B cell (primary cell): ENCODE measurements around the gene C7orf25. TPM values are rescaled to one million over a fixed set of nuclear protein-coding genes. Genes with fewer than 3 reads are reported as not detected.

Experiments
- ATAC-seq: fragments of 200-7000 bp; cut with Tn5 transposase; one replicate; pipeline ENCODE4 v1.10.0; 2021; ENCODE audit warnings: low read depth, mild to moderate bottlenecking, moderate number of reproducible peaks, moderate library complexity
- CTCF ChIA-PET: fragments of 350-600 bp; sonication (Branson Sonifier 250); formaldehyde crosslinking; loops from one replicate; lab custom pipeline; 2021; ENCODE audit warnings: antibody characterized with exemption, inconsistent platforms; lab: Charles Lee
- POLR2A ChIA-PET: fragments of 350-600 bp; sonication (Branson Sonifier 250); formaldehyde crosslinking; loops from one replicate; lab custom pipeline; 2021; ENCODE audit warnings: antibody characterized with exemption; lab: Charles Lee
- DNase-seq: peaks from one replicate; pipeline ENCODE4 v3.0.0; 2013
- H2AFZ ChIP-seq: 2 replicates; pipeline ENCODE4 v1.6.1; 2012; ENCODE audit warnings: mild to moderate bottlenecking, low read depth, low read length; ENCODE audit not compliant: insufficient read depth, poor library complexity, severe bottlenecking
- H3K27ac ChIP-seq, 2 donors: 1 replicate in 1 of 2; 2 replicates in 1 of 2; pipeline ENCODE4 v1.5.1; 2012 to 2013; ENCODE audit warnings: low read length in 2 of 2, mild to moderate bottlenecking in 2 of 2, moderate library complexity in 1 of 2
- H3K27me3 ChIP-seq, 4 experiments: fragments of 200-600 bp in 1 of 4; sonication (generic) in 1 of 4; replicated peaks in 1 of 4; 1 replicate in 2 of 4; 2 replicates in 2 of 4; pipeline versions ENCODE4 v1.6.1 to v1.7.0; 2013 to 2016; ENCODE audit warnings: low read length in 3 of 4, mild to moderate bottlenecking in 2 of 4, mixed read lengths in 1 of 4, moderate library complexity in 1 of 4; ENCODE audit not compliant: insufficient read depth in 4 of 4, control insufficient read depth in 3 of 4; ENCODE audit errors: control extremely low read depth in 1 of 4
- H3K36me3 ChIP-seq, 2 experiments: replicated peaks in 1 of 2; 1 replicate in 1 of 2; 2 replicates in 1 of 2; pipeline versions ENCODE4 v1.6.1 to v1.7.1; 2013; ENCODE audit warnings: low read length in 1 of 2; ENCODE audit not compliant: insufficient read depth in 2 of 2, control insufficient read depth in 1 of 2; ENCODE audit errors: control extremely low read depth in 1 of 2, extremely low read depth in 1 of 2
- H3K4me1 ChIP-seq, 2 donors: fragments of 200-600 bp in 1 of 2; sonication (generic) in 1 of 2; 1 replicate in 1 of 2; 2 replicates in 1 of 2; pipeline versions ENCODE4 v1.5.1 to v1.6.1; 2013 to 2017; ENCODE audit warnings: low read length in 2 of 2; ENCODE audit not compliant: control insufficient read depth in 2 of 2, insufficient read depth in 2 of 2
- H3K4me2 ChIP-seq: replicated peaks from 2 replicates; pipeline ENCODE3; 2012; ENCODE audit warnings: mild to moderate bottlenecking, low read depth, low read length; ENCODE audit not compliant: poor library complexity, severe bottlenecking
- H3K4me3 ChIP-seq, 5 experiments: fragments of 200-600 bp in 1 of 5; sonication (generic) in 1 of 5; 1 replicate in 3 of 5; 2 replicates in 2 of 5; pipeline versions ENCODE4 v1.5.1 to v1.7.0; 2011 to 2016; ENCODE audit warnings: low read length in 4 of 5, mild to moderate bottlenecking in 4 of 5, low read depth in 2 of 5, control low read depth in 1 of 5, moderate library complexity in 1 of 5; ENCODE audit not compliant: insufficient read depth in 1 of 5; ENCODE audit errors: control extremely low read depth in 1 of 5, extremely low read depth in 1 of 5
- H3K79me2 ChIP-seq: fragments of 200-600 bp; sonication (generic); one replicate; pipeline ENCODE4 v1.6.0; 2016; ENCODE audit warnings: low read length; ENCODE audit not compliant: control insufficient read depth, insufficient read depth
- H3K9ac ChIP-seq: fragments of 200-600 bp; sonication (generic); 2 replicates; pipeline ENCODE4 v1.6.1; 2017; ENCODE audit warnings: mild to moderate bottlenecking, low read length, moderate library complexity
- H3K9me3 ChIP-seq, 3 donors: one replicate each; pipeline versions ENCODE4 v1.6.1 to v1.7.1; 2013; ENCODE audit warnings: low read length in 2 of 3; ENCODE audit not compliant: control insufficient read depth in 2 of 3, insufficient read depth in 1 of 3; ENCODE audit errors: control extremely low read depth in 1 of 3
- H4K20me1 ChIP-seq: 2 replicates; pipeline ENCODE4 v1.6.0; 2012; ENCODE audit warnings: mild to moderate bottlenecking, low read length; ENCODE audit not compliant: insufficient read depth, control insufficient read depth, poor library complexity, severe bottlenecking
- H3K27ac Mint-ChIP-seq: one replicate; pipeline ENCODE4 v1.8.0; 2021; ENCODE audit warnings: mixed read lengths
- H3K27me3 Mint-ChIP-seq: one replicate; pipeline ENCODE4 v1.8.0; 2021; ENCODE audit warnings: mixed read lengths
- H3K4me1 Mint-ChIP-seq: one replicate; pipeline ENCODE4 v1.8.0; 2021; ENCODE audit warnings: mixed read lengths
- H3K4me3 Mint-ChIP-seq: one replicate; pipeline ENCODE4 v1.8.0; 2021; ENCODE audit warnings: mixed read lengths
- H3K9me3 Mint-ChIP-seq: one replicate; pipeline ENCODE4 v1.8.0; 2022; ENCODE audit warnings: mixed read lengths; ENCODE audit not compliant: insufficient read depth
- EZH2 ChIP-seq: IDR thresholded peaks from 2 replicates; pipeline ENCODE4 v1.6.1; 2012; ENCODE audit warnings: borderline replicate concordance, low read depth, mild to moderate bottlenecking, moderate library complexity, low read length; ENCODE audit not compliant: insufficient read depth, poor library complexity, severe bottlenecking
- WGBS: methylation state at CpG from one replicate; pipeline ENCODE4 v1.1.5; 2013; ENCODE audit warnings: missing lambda C conversion rate; ENCODE audit not compliant: insufficient coverage; 5-methylcytosine and 5-hydroxymethylcytosine counted together
- intact Hi-C: fragments of 100-400 bp; cut with micrococcal nuclease; formaldehyde crosslinking; loops from one replicate; pipeline ENCODE4 v1.10.0; 2022
- polyA plus RNA-seq: library from polyadenylated mRNA; depleted of rRNA; stranded (reverse); fragments of >200 nt; gene quantifications from 2 replicates; pipeline ENCODE4 v1.2.3, GENCODE V29; 2012
- total RNA-seq, 2 donors: library from RNA; stranded (reverse); fragments of 120-200 nt in 1 of 2; gene quantifications; 1 replicate in 1 of 2; 2 replicates in 1 of 2; pipeline versions ENCODE4 v1.2.3 to v1.2.4, GENCODE V29; 2013 to 2022
- TF ChIP-seq, protein P1 (sequence below): fragments of 200-600 bp; IDR thresholded peaks from one replicate; pipeline ENCODE4 v1.8.0; 2022; ENCODE audit warnings: antibody characterized with exemption, mild to moderate bottlenecking

The C7orf25 gene
- total and polyA plus RNA-seq, 2 donors (not counting 1 experiment from before 2014, with no cell fraction given): 2.1 to 11.8 TPM

DNA sequence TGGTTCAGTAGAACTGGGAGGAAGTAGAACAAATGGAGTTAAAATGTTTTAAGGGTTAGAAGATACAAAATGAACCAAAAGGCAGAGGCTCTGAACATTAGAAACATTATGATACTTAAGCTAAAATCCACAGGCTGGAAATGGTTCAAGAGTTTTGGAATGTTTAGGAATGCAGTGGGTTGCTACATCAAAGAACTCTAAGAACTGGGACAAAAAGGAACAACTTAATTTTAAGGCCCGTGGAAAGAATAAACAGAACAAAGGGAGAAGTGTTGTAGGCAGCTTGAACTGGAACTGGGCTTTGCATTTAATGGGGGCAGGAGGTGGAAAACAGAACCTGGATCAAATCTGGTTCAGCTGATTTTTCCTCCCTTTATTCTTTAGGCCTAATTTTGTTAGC, 3.5 kb upstream of the C7orf25 start:
- H3K4me3 Mint-ChIP-seq: no peak overlapping the region
- H3K4me1 ChIP-seq: peaks cover 18 to 19% of the 10 kb centered on the region in 2 donors
- peaks cover 9% of the 10 kb centered on the region for H3K79me2 ChIP-seq
- intact Hi-C loops: no loop called here
- H3K27ac ChIP-seq: peak overlapping the region in 1 of 2 donors; percentile 39
- H3K9ac ChIP-seq: no peak overlapping the region
- ATAC-seq: no peak
- no peak for TF ChIP-seq EZH2
- TF ChIP-seq, protein P1, sequence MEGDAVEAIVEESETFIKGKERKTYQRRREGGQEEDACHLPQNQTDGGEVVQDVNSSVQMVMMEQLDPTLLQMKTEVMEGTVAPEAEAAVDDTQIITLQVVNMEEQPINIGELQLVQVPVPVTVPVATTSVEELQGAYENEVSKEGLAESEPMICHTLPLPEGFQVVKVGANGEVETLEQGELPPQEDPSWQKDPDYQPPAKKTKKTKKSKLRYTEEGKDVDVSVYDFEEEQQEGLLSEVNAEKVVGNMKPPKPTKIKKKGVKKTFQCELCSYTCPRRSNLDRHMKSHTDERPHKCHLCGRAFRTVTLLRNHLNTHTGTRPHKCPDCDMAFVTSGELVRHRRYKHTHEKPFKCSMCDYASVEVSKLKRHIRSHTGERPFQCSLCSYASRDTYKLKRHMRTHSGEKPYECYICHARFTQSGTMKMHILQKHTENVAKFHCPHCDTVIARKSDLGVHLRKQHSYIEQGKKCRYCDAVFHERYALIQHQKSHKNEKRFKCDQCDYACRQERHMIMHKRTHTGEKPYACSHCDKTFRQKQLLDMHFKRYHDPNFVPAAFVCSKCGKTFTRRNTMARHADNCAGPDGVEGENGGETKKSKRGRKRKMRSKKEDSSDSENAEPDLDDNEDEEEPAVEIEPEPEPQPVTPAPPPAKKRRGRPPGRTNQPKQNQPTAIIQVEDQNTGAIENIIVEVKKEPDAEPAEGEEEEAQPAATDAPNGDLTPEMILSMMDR: no peak
- no peaks in the 10 kb centered on the region for H3K9me3 ChIP-seq
- H3K27me3 Mint-ChIP-seq: no peaks in the 10 kb centered on the region
- peak overlapping the region; percentile 21 for H3K27ac Mint-ChIP-seq
- ChIA-PET CTCF (no interaction called here), POLR2A (no interaction called here)
- no peak overlapping the region for H3K4me2 ChIP-seq
- no peaks in the 10 kb centered on the region for H3K9me3 Mint-ChIP-seq
- H4K20me1 ChIP-seq: no peaks in the 10 kb centered on the region
- H3K27me3 ChIP-seq: no peaks in the 10 kb centered on the region
- no peak for DNase-seq
- 56% methylated on average over 1 of the region's 1 CpG for WGBS
- H3K4me1 Mint-ChIP-seq: peaks cover 32% of the 10 kb centered on the region
- H3K36me3 ChIP-seq: peaks cover 2 to 31% of the 10 kb centered on the region in 2 experiments
- H3K4me3 ChIP-seq: no peak overlapping the region
- H2AFZ ChIP-seq: no peak overlapping the region

DNA sequence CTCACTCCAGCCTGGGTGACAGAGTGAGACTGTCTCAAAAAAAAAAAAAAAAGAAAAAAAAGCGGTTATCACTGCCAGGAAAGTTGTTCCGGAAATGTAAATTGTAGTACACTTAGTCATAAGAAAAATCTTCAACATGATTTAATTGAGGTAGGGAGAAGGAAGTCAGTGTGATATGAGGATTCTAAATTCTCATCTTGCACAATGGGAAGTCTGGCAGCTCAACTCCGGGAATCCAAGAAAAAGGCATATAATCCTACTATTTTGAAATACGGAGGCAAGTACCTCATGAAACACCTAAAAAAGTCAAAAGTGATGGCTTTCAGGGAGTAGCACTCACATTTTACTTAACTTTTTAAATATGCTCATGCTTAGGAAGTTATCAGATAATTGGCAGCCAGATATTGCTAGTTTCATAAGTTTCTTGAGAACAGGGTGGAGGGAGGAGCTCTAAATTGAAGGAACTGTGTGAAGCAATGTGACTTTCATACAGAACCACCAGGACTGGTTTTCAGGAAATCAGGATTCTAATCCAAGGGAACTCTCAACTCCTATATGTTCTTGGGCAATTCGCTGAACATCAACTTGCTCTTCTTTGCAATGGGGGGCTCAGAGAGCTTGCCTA, 2.7 kb upstream of the C7orf25 start:
- ChIA-PET CTCF (no interaction called here), POLR2A (no interaction called here)
- Mint-ChIP-seq H3K9me3 (no peaks in the 10 kb centered on the region), H3K27ac (no peak overlapping the region), H3K4me1 (peaks cover 38% of the 10 kb centered on the region), H3K27me3 (no peaks in the 10 kb centered on the region), H3K4me3 (no peak overlapping the region)
- no peak for TF ChIP-seq EZH2
- TF ChIP-seq, protein P1: no peak
- Histone ChIP-seq H4K20me1 (no peaks in the 10 kb centered on the region), H3K4me1 (peaks cover 18 to 19% of the 10 kb centered on the region in 2 donors), H2AFZ (no peak overlapping the region), H3K79me2 (peaks cover 9% of the 10 kb centered on the region), H3K4me3 (no peak overlapping the region), H3K9ac (no peak overlapping the region), H3K4me2 (no peak overlapping the region), H3K27ac (no peak overlapping the region), H3K36me3 (peaks cover 0 to 25% of the 10 kb centered on the region in 2 experiments), H3K27me3 (no peaks in the 10 kb centered on the region), H3K9me3 (no peaks in the 10 kb centered on the region)
- no peak for DNase-seq
- intact Hi-C loops: no loop called here
- no peak for ATAC-seq
- no CpG with 5 or more reads among the region's 5 CpGs for WGBS
